Mesodermal cell (in vitro differentiated cells): Measurements from ENCODE around the gene CACNB2.

ENCODE experiments used
- H3K27ac ChIP-seq: 2 replicates; pipeline ENCODE4 v1.7.0; 2013; ENCODE audit warnings: mild to moderate bottlenecking, low read depth, low read length, moderate library complexity; ENCODE audit not compliant: severe bottlenecking
- H3K36me3 ChIP-seq: 2 replicates; pipeline ENCODE4 v1.7.1; 2013; ENCODE audit warnings: mild to moderate bottlenecking, low read length, moderate library complexity; ENCODE audit not compliant: control insufficient read depth, insufficient read depth
- H3K4me1 ChIP-seq: one replicate; pipeline ENCODE4 v1.7.1; 2013; ENCODE audit warnings: mild to moderate bottlenecking, low read length; ENCODE audit not compliant: insufficient read depth, control insufficient read depth, poor library complexity, severe bottlenecking
- H3K4me3 ChIP-seq: 2 replicates; pipeline ENCODE4 v1.7.0; 2013; ENCODE audit warnings: low read length, control low read depth, mild to moderate bottlenecking; ENCODE audit not compliant: insufficient read depth, poor library complexity, severe bottlenecking; ENCODE audit errors: extremely low read depth
- H3K9me3 ChIP-seq: 2 replicates; pipeline ENCODE4 v1.7.1; 2013; ENCODE audit warnings: mild to moderate bottlenecking, low read length, moderate library complexity; ENCODE audit not compliant: control insufficient read depth
- WGBS, 2 experiments: methylation state at CpG; one replicate each; pipeline ENCODE4 v1.1.5; 2013; ENCODE audit warnings: missing lambda C conversion rate in 2 of 2; ENCODE audit not compliant: insufficient coverage in 2 of 2; 5-methylcytosine and 5-hydroxymethylcytosine counted together

Gene CACNB2

DNA sequence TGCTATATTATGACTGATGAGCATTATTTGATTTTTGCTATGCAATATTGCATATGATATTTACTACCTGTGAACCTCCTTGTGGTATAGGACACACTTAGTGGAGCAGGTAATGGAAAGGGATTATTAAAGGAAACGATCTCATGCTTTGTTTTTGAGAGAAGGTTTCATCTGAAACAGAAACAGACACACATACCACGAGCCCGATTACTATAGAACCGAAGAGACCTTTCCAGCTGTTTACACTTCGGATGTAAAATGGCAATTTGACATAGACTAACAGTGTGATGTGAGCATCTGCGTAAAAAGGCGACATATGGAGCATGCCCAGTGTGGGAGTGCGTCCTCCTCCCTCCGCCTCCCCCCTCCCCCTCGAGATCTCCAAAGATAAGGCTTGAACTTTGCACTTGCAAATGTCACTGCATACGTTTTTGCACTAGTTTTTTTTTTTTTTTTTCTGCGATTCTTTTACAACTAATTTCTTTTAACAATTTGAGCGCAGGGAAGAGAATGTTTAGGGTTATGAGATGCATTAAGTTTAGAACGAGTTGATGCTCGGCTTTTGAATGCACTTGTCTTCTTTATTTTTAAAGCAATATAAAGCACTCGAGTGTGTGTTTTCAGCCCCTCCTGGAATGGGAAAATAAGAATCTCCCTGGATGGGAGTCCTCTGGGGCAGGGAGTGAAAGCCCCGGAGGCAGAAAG, 260.1 kb downstream of the CACNB2 start:
- Histone ChIP-seq H3K36me3 (no peaks in the 10 kb centered on the region), H3K27ac (no peak overlapping the region), H3K4me1 (no peaks in the 10 kb centered on the region), H3K4me3 (no peak overlapping the region), H3K9me3 (no peaks in the 10 kb centered on the region)
- 0 to 2% methylated on average over 3 to 6 of the region's 17 CpGs for WGBS, 2 experiments

DNA sequence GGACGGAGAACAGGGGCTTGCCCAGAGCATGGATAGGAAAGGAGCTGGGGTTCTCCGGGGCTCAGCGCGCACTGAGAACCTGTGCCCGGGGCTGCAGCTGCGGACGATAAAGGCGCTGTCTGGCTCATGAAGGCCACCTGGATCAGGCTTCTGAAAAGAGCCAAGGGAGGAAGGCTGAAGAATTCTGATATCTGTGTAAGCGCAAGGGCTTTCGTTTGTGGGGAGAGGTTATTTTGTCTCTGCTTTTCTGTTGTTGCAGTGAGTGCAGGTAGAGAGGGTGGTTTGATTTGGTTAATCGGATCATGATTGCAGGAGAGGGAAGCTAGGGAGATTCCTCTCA, 260.7 kb downstream of the CACNB2 start:
- H3K27ac ChIP-seq, result no peak overlapping the region

DNA sequence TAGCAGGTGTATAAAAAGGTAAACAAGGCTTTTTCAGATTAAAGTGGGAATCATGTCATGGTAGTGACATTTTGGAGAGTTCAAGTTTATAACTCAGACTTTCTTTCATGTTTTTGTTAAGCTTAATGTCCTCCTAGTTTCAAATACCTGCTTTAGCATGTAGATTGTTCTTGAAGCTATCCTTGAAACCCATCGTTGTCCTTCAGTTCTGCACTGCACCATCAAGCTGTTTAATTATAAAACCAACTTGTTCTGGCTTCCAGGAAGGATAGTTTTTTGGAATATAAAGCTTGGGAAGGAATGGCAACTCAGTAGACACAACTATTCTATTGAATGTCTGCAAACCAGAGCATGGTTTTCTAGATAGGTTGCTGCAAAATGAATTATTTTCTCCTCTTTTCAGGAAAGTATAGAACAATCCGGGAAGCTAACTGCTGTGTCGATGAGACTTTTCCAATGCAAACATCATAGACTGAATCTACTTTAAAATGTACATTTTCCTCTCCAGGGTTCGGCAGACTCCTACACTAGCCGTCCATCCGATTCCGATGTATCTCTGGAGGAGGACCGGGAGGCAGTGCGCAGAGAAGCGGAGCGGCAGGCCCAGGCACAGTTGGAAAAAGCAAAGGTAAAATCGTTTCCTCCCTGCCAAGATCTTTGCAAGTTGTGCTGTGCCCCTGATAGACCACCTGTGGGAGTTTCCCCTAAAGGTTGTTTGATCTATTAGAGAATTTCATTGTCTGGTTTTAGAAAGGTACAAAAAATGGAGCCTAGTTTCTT, 261.4 kb downstream of the CACNB2 start:
- Histone ChIP-seq H3K4me1 (no peaks in the 10 kb centered on the region), H3K9me3 (no peaks in the 10 kb centered on the region), H3K4me3 (no peak overlapping the region), H3K27ac (no peak overlapping the region), H3K36me3 (no peaks in the 10 kb centered on the region)
- whole genome bisulfite sequencing, 2 experiments, result 92 to 97% methylated on average over 6 to 11 of the region's 12 CpGs

More for the DNA sequence above, 260.7 kb downstream of the CACNB2 start:
- Histone ChIP-seq H3K4me1 (no peaks in the 10 kb centered on the region), H3K9me3 (no peaks in the 10 kb centered on the region), H3K36me3 (no peaks in the 10 kb centered on the region), H3K4me3 (no peak overlapping the region)
- WGBS, 2 experiments, result 8 to 18% methylated on average over 10 to 11 of the region's 11 CpGs

DNA sequence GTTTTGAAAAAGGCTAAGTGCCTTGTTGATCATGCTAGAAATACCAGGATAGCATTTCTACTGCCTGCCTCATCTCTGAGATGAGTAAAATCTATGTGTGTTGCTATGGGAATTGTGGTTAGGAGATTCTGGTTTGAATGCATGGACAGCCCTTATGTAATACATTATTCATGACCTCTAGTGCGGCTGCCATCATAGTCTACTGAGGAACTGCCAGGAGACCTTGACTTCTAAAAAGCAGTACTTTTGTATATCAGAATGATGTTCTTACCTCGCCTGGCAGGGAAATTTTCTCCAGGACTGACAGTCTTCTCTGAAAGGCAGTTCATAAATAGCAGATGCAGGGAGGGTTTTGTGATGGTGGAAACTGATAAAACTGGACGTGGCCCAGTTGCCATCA, 262.6 kb downstream of the CACNB2 start:
- 78 to 82% methylated on average over 2 of the region's 3 CpGs for WGBS, 2 experiments
- Histone ChIP-seq H3K9me3 (no peaks in the 10 kb centered on the region), H3K4me1 (no peaks in the 10 kb centered on the region), H3K4me3 (no peak overlapping the region), H3K27ac (no peak overlapping the region), H3K36me3 (no peaks in the 10 kb centered on the region)

DNA sequence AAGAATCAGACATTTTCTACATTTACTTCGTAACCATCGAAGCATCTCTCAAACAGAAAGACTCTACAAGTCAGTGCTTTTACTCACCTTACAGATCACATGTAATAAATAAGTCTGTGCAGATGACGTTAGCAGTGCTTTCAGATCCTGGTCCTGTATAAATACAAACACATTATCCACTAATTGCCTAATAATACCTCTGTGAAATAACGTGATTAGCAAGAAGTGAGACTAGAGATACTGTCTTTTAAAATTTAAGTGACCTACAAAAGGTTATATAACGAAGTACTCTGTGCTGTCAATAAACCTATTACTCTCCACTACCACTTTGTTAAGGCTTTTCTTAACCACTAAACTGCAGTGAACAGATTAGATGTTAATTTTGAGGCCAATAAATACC, 264.3 kb downstream of the CACNB2 start:
- Histone ChIP-seq H3K36me3 (no peaks in the 10 kb centered on the region), H3K4me3 (no peak overlapping the region), H3K9me3 (no peaks in the 10 kb centered on the region), H3K27ac (no peak overlapping the region), H3K4me1 (no peaks in the 10 kb centered on the region)
- 95 to 100% methylated on average over 2 to 3 of the region's 5 CpGs for WGBS, 2 experiments

DNA sequence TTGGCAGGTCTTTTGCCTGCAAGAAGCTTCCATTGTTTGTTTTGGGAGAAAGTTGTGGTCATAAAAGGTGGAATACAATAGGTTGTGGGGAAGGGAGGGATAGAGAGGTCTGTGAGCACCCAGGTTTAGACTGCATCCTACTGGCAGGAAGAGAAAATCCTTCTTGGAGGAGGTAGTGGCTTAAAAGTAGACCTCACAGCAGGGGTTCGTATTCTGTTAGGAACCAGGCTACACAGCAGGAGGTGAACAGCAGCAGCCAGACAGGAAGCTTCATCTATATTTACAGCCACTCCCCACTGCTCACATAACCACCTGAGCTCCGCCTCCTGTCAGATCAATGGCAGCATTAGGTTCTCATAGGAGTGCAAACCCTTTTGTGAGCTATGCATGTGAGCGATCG, 265.9 kb downstream of the CACNB2 start:
- H3K36me3 ChIP-seq, result no peaks in the 10 kb centered on the region
- H3K27ac ChIP-seq, result no peak overlapping the region
- WGBS, 2 experiments, result 91 to 93% methylated on average over 2 to 4 of the region's 4 CpGs
- H3K4me1 ChIP-seq, result no peaks in the 10 kb centered on the region
- no peaks in the 10 kb centered on the region for H3K9me3 ChIP-seq
- no peak overlapping the region for H3K4me3 ChIP-seq

DNA sequence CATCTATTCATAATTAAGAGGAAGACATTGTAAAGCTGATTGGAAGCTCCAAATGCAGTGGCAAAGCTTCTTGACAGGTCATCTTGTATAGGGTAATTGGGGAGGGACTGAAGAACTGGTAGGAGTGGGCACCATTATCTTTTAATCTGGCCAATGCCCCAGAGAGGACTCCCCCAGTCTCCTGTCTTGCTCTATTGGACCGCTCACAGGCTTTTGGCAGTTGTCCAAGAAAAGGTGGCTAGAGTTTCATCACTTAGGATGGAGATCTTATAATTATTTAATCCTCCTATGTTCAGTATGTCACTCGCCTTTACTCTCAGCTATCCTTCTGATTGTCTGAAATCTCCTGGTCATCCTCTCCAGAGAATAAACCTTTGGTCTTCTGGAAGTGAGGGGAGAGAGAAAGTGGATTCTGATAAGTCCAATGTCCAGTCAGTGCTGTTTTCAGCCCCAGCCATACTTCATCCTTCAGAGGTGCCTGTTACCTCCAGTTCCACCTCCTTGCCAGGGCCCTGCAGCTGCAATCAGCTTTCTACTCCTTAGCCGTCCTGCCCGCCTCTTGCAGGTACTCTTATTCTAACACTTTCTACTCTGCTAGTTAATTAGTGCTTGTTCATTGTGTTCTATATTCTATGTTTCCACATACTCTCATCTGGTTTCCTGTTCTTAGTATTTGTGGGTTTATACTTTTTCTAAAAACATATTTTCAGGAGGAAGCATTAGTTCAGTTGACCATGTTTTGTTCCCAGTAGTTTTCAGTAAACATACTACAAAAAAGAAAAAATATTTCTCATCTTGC, 269.6 kb downstream of the CACNB2 start:
- Histone ChIP-seq H3K4me3 (no peak overlapping the region), H3K4me1 (no peaks in the 10 kb centered on the region), H3K36me3 (no peaks in the 10 kb centered on the region), H3K9me3 (no peaks in the 10 kb centered on the region), H3K27ac (no peak overlapping the region)
- WGBS, 2 experiments, result no CpG with 5 or more reads among the region's 4 CpGs

DNA sequence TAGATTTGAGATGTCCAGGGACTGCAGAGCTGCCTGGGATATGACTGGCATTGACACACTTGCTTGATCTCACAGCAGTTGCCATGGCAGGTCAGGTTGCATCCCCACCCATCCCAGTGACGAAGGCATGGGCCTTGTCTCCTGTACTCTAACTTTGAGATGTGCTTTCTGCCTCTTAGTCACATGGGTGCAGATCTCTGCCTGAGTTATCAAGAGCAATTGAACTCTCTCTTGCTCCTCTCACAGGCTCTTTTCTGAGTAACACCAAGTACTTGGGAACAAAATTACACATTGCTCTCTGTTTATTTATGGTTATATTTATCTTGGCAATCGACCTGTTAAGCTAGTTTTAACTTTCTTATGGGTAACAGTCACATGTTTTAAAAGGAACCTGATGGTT, 273.8 kb downstream of the CACNB2 start:
- Histone ChIP-seq H3K27ac (no peak overlapping the region), H3K4me3 (no peak overlapping the region), H3K4me1 (no peaks in the 10 kb centered on the region), H3K9me3 (no peaks in the 10 kb centered on the region), H3K36me3 (no peaks in the 10 kb centered on the region)
- WGBS, 2 experiments, result 88% methylated on average over 1 of the region's 2 CpGs; no CpG with 5 or more reads in 1 of the 2 experiments

DNA sequence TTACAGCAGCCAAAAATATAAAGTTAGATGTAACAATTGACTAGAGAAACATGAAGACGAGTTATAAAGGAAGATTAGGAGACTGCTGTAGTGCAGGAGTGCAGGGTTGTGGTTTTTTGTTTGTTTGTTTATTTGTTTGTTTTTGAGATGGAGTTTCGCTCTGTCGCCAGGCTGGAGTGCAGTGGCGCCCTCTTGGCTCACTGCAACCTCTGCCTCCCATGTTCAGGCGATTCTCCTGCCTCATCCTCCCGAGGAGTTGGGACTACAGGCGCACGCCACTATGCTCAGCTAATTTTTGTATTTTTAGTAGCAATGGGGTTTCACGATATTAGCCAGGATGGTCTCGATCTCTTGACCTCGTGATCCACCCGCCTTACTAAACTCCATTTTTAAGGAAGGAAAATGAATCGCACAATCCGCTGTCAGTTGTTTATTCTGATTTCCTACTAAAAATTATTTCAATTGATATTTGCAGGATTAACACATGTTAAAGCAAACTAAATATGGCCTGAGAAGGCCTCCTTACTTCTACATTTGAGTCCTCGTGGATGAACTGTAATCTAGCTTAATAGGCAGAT, 277.8 kb downstream of the CACNB2 start:
- 87 to 91% methylated on average over 9 to 13 of the region's 15 CpGs for WGBS, 2 experiments
- no peak overlapping the region for H3K4me3 ChIP-seq

DNA sequence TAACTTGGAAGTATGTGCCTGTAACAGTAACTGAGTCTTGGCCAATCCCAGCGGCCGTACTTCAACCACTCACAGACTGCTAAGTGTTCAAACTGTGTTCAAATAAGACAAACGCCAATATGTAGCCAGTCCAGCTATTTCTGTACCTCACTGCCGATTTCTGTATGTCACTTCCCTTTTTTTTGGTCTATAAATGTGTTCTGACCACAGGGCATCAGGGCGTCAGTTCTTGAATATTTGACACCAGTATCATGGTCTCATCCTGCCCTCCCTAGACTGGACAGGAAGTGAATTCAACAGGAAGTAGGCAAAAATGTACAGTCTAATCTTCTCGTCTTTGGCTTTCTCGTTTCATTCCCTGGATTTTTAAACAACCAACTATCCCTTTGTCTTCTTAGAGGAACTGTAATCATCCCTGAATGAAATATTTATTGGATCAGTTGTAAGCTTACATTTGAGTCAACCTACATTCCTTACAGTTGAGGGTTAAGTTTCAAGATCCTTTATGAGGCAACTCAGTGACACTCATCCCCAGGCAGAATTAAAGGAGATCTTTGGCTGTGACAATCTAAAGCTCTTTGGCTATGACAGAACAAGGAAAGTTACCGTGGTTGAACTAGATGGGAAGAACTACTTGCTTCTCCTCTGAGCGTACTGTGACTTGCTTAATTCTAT, 278.5 kb downstream of the CACNB2 start:
- no peaks in the 10 kb centered on the region for H3K4me1 ChIP-seq
- no peaks in the 10 kb centered on the region for H3K9me3 ChIP-seq
- H3K36me3 ChIP-seq, result no peaks in the 10 kb centered on the region
- 85 to 96% methylated on average over 6 to 7 of the region's 9 CpGs for WGBS, 2 experiments
- H3K27ac ChIP-seq, result no peak overlapping the region
- no peak overlapping the region for H3K4me3 ChIP-seq

More for the DNA sequence above, 277.8 kb downstream of the CACNB2 start:
- H3K4me1 ChIP-seq, result no peaks in the 10 kb centered on the region
- no peaks in the 10 kb centered on the region for H3K36me3 ChIP-seq
- no peaks in the 10 kb centered on the region for H3K9me3 ChIP-seq
- H3K27ac ChIP-seq, result no peak overlapping the region
